Suprapubic skin (tissue), 4 donors: ENCODE results near the gene ABHD2. TPM values are rescaled to one million over a fixed set of nuclear protein-coding genes. Genes with fewer than 3 reads are reported as not detected.

Experiments used
- DNase-seq, 2 donors: peaks; one replicate each; pipeline ENCODE4 v3.0.0-alpha.2; 2019; ENCODE audit warnings: low spot score in 2 of 2
- H3K27ac ChIP-seq: fragments of 200-600 bp; sonication (generic); one replicate; pipeline ENCODE4 v1.5.1; 2019
- H3K27me3 ChIP-seq: fragments of 200-600 bp; sonication (generic); one replicate; pipeline ENCODE4 v1.5.1; 2019
- H3K36me3 ChIP-seq: fragments of 200-600 bp; sonication (generic); one replicate; pipeline ENCODE4 v1.5.1; 2019
- H3K4me1 ChIP-seq: fragments of 200-600 bp; sonication (generic); one replicate; pipeline ENCODE4 v1.5.1; 2019
- H3K4me3 ChIP-seq: fragments of 200-600 bp; sonication (generic); one replicate; pipeline ENCODE4 v1.5.1; 2019; ENCODE audit warnings: mild to moderate bottlenecking
- H3K9me3 ChIP-seq: fragments of 200-600 bp; sonication (generic); one replicate; pipeline ENCODE4 v1.5.1; 2019
- EP300 ChIP-seq: sonication (generic); formaldehyde crosslinking; IDR thresholded peaks from one replicate; pipeline ENCODE4 v1.6.1; 2017; ENCODE audit warnings: antibody characterized with exemption
- POLR2A ChIP-seq, 2 donors: fragments of 450-650 bp; IDR thresholded peaks; one replicate each; pipeline ENCODE4 v1.6.1; 2017; ENCODE audit warnings: antibody characterized with exemption in 2 of 2, mild to moderate bottlenecking in 2 of 2, moderate library complexity in 2 of 2
- POLR2AphosphoS5 ChIP-seq, 3 donors: sonication (generic); formaldehyde crosslinking; IDR thresholded peaks; one replicate each; pipeline ENCODE4 v1.6.1; 2017; ENCODE audit warnings: antibody characterized with exemption in 3 of 3
- WGBS: methylation state at CpG from one replicate; pipeline ENCODE4 v1.1.5; 2018; 5-methylcytosine and 5-hydroxymethylcytosine counted together
- total RNA-seq, 4 donors: library from RNA; depleted of rRNA; stranded (reverse); fragments of >200 nt; gene quantifications; one replicate each; pipeline ENCODE4 v1.1.0, GENCODE V29; 2016
- TF ChIP-seq, protein P1 (sequence below), 2 donors: fragments of 200-600 bp in 1 of 2; fragments of 450-650 bp in 1 of 2; sonication (generic) in 1 of 2; IDR thresholded peaks; one replicate each; pipeline ENCODE4 v1.5.1; 2016 to 2019; ENCODE audit warnings: antibody characterized with exemption in 2 of 2, mild to moderate bottlenecking in 1 of 2, moderate library complexity in 1 of 2

ABHD2 gene
- total RNA-seq, 4 donors from 2014 or later: 38.0 to 78.0 (median 63.2) TPM

DNA sequence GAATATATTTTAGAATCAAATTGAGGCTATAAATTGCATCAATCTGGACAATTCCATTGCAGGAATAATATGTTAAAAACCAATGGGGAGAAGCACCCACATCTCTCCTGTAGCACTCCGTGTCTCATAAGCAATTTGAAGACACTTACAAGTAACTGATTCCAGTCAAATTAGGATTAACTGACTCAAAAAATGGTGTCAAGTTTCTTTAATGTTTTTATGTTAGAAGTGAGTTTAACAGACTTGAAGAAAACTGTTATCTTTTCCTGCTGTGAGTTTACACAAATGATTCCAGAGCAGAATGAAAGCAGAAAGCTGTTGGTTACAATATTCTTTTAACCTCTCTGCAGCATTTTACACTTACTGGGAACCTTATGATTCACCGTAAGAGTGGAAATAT is 109.9 kb downstream of the ABHD2 start:
- 87% methylated on average over 2 of the region's 2 CpGs for WGBS
- DNase-seq: no peak
- Histone ChIP-seq H3K36me3 (peaks cover 27% of the 10 kb centered on the region), H3K27ac (peak overlapping the region; percentile 57), H3K9me3 (no peaks in the 10 kb centered on the region), H3K27me3 (no peaks in the 10 kb centered on the region), H3K4me1 (peaks cover 20% of the 10 kb centered on the region), H3K4me3 (no peak overlapping the region)
- TF ChIP-seq EP300 (no peak), POLR2AphosphoS5 (IDR thresholded peaks at IDR 0.05) (no peak), POLR2A (IDR thresholded peaks at IDR 0.05) (no peak)
- TF ChIP-seq, protein P1, sequence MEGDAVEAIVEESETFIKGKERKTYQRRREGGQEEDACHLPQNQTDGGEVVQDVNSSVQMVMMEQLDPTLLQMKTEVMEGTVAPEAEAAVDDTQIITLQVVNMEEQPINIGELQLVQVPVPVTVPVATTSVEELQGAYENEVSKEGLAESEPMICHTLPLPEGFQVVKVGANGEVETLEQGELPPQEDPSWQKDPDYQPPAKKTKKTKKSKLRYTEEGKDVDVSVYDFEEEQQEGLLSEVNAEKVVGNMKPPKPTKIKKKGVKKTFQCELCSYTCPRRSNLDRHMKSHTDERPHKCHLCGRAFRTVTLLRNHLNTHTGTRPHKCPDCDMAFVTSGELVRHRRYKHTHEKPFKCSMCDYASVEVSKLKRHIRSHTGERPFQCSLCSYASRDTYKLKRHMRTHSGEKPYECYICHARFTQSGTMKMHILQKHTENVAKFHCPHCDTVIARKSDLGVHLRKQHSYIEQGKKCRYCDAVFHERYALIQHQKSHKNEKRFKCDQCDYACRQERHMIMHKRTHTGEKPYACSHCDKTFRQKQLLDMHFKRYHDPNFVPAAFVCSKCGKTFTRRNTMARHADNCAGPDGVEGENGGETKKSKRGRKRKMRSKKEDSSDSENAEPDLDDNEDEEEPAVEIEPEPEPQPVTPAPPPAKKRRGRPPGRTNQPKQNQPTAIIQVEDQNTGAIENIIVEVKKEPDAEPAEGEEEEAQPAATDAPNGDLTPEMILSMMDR (IDR thresholded peaks at IDR 0.05): no peak

DNA sequence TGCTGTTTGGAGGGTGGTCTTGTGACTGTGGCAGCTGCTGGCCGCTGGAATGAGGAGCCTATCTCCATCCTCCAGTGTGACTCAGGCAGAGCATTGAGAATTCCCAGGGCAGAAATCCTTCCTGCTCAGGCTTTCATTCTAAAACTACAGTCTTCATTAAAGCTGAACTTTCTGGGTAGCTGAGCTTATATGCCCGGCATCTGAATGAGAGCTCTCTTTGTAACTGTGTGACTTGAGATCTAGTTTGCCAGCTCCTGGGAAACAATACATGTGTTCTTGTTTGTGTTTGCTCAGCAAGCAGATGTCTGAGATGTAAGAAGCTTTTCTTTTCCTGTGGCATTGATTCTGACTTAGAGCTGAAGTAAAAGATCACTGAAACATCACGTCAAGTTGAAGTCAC is 110.7 kb downstream of the ABHD2 start:
- 87% methylated on average over 3 of the region's 3 CpGs for WGBS
- TF ChIP-seq, protein P1 (IDR thresholded peaks at IDR 0.05): no peak
- TF ChIP-seq POLR2AphosphoS5 (IDR thresholded peaks at IDR 0.05): no peak
- no peak for TF ChIP-seq POLR2A (IDR thresholded peaks at IDR 0.05)
- no peak for TF ChIP-seq EP300
- H3K9me3 ChIP-seq: no peaks in the 10 kb centered on the region
- peak overlapping the region; percentile 57 for H3K27ac ChIP-seq
- H3K27me3 ChIP-seq: no peaks in the 10 kb centered on the region
- no peak for DNase-seq
- no peak overlapping the region for H3K4me3 ChIP-seq
- peaks cover 20% of the 10 kb centered on the region for H3K36me3 ChIP-seq
- peaks cover 20% of the 10 kb centered on the region for H3K4me1 ChIP-seq

DNA sequence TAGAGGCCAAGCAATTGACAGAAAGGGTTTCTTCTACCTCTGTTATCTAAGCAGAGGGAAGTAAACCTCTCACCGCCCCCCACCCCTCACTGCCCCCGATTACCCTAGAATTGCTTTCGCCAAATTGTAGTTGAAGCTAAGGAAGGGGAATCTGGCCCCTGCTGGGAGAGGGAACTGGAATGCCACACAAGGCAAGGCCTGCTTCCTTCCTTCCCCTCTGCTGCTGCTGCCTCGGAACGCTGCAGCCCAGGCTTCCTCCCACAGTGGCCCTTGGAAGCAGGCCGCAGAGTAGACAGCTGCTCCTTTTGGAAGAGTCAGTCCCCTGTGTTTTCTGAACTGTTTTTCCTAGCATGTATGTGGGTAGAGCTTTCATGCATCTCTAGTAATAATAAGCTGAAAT is 111.5 kb downstream of the ABHD2 start:
- 68% methylated on average over 6 of the region's 6 CpGs for WGBS
- Histone ChIP-seq H3K9me3 (no peaks in the 10 kb centered on the region), H3K4me1 (peaks cover 20% of the 10 kb centered on the region), H3K27ac (peak overlapping the region; percentile 1), H3K36me3 (peaks cover 12% of the 10 kb centered on the region), H3K27me3 (no peaks in the 10 kb centered on the region), H3K4me3 (no peak overlapping the region)
- no peak for TF ChIP-seq EP300
- TF ChIP-seq, protein P1 (IDR thresholded peaks at IDR 0.05): no peak
- TF ChIP-seq POLR2A (IDR thresholded peaks at IDR 0.05): no peak
- no peak for TF ChIP-seq POLR2AphosphoS5 (IDR thresholded peaks at IDR 0.05)
- no peak for DNase-seq

DNA sequence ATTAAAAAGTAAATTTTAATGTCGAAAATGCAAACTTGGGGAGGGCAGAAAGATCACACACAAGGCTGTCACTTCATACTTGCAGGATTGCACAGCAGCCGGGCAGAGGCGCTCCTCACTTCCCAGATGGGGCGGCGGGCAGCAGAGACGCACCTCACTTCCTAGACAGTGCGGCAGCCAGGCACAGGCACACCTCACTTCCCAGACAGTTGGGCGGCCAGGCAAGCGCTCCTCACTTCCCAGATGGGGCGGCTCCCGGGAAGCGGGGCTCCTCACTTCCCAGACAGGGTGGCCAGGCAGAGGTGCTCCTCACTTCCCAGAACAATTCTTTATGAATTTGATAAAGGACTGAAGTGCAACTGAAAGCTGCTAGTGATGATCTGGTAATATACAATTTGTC is 111.9 kb downstream of the ABHD2 start:
- no peaks in the 10 kb centered on the region for H3K27me3 ChIP-seq
- H3K27ac ChIP-seq: no peak overlapping the region
- DNase-seq: no peak
- peaks cover 20% of the 10 kb centered on the region for H3K4me1 ChIP-seq
- TF ChIP-seq POLR2A (IDR thresholded peaks at IDR 0.05) (no peak), EP300 (no peak), POLR2AphosphoS5 (IDR thresholded peaks at IDR 0.05) (no peak)
- TF ChIP-seq, protein P1 (IDR thresholded peaks at IDR 0.05): no peak
- H3K36me3 ChIP-seq: peaks cover 7% of the 10 kb centered on the region
- H3K4me3 ChIP-seq: no peak overlapping the region
- no peaks in the 10 kb centered on the region for H3K9me3 ChIP-seq
- 82% methylated on average over 12 of the region's 12 CpGs for WGBS

DNA sequence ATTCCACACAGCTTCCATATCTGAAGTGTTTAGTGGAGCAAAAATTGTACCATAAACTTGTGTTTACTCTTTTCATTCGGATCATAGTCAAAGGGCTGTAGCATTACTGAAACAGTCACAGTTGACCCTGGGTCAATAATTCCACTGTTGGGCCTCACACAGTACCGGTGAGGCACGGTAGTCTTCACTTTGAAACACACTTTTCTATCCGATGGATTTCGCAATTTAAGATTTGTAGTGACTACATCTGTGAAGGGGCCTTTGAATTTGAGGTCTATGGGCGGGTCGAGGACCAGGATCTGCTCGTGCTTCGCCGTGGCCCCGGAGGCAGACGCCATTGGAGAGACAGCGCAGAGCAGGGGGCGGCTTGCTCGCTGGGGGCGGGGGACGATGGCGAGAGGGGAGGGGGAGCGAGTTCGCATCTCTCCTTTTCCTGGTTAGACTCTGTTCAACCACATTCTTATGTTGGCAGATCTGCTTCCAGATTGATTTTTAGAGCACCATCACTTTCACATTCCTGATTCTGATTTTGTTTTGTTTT is 113.3 kb downstream of the ABHD2 start:
- Histone ChIP-seq H3K27me3 (no peaks in the 10 kb centered on the region), H3K9me3 (no peaks in the 10 kb centered on the region), H3K4me3 (no peak overlapping the region), H3K27ac (no peak overlapping the region), H3K36me3 (no peaks in the 10 kb centered on the region), H3K4me1 (peaks cover 20% of the 10 kb centered on the region)
- no peak for TF ChIP-seq EP300
- TF ChIP-seq POLR2A (IDR thresholded peaks at IDR 0.05): no peak
- TF ChIP-seq, protein P1 (IDR thresholded peaks at IDR 0.05): no peak
- TF ChIP-seq POLR2AphosphoS5 (IDR thresholded peaks at IDR 0.05): no peak
- DNase-seq: no peak
- WGBS: 89% methylated on average over 20 of the region's 20 CpGs
